ENCODE results near the gene ASCL5. TPM values are rescaled to one million over a fixed set of nuclear protein-coding genes. Genes with fewer than 3 reads are reported as not detected.

The ASCL5 gene
- total RNA-seq, 1 donor from 2014 or later, result 0.26 TPM

GRCh38 chr1:201105688-201106087, 21.3 kb downstream of the ASCL5 start:
- Mint-ChIP-seq H3K4me3 (ENCODE audit: low read depth) (no peak overlapping the region), H3K27me3 (peaks cover 5% of the 10 kb centered on the region), H3K36me3 (ENCODE audit: insufficient read depth) (no peaks in the 10 kb centered on the region), H3K4me1 (ENCODE audit: low read depth) (no peaks in the 10 kb centered on the region), H3K27ac (no peak overlapping the region), H3K9me3 (ENCODE audit: low read depth) (no peaks in the 10 kb centered on the region)
- TF ChIP-seq, protein P1, sequence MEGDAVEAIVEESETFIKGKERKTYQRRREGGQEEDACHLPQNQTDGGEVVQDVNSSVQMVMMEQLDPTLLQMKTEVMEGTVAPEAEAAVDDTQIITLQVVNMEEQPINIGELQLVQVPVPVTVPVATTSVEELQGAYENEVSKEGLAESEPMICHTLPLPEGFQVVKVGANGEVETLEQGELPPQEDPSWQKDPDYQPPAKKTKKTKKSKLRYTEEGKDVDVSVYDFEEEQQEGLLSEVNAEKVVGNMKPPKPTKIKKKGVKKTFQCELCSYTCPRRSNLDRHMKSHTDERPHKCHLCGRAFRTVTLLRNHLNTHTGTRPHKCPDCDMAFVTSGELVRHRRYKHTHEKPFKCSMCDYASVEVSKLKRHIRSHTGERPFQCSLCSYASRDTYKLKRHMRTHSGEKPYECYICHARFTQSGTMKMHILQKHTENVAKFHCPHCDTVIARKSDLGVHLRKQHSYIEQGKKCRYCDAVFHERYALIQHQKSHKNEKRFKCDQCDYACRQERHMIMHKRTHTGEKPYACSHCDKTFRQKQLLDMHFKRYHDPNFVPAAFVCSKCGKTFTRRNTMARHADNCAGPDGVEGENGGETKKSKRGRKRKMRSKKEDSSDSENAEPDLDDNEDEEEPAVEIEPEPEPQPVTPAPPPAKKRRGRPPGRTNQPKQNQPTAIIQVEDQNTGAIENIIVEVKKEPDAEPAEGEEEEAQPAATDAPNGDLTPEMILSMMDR (IDR thresholded peaks at IDR 0.05; ENCODE audit: unreplicated experiment), result no peak
- DNase-seq (ENCODE audit: low spot score, unreplicated experiment), result no peak

DNA sequence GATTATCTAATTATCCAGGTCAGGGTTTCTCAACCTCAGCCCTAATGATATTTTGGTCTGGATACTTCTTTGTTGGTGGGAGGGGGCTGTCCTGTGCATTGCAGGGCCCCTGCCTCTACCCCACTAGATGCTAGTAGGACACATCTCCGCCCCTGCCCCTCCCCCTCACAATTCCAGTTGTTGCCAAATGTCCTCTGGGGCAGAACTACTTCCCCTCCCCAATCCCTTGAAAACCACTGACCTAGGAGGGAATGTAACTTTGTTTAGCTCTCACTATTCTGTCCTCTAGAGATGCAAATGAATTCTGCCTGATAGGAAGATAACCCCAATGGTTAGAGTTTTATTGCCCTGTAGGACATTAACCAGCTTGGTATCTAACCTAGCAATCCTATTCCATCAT, 22.8 kb downstream of the ASCL5 start:
- no peaks in the 10 kb centered on the region for H3K9me3 Mint-ChIP-seq (ENCODE audit: low read depth)
- peaks cover 2% of the 10 kb centered on the region for H3K27me3 Mint-ChIP-seq
- no peak overlapping the region for H3K4me3 Mint-ChIP-seq (ENCODE audit: low read depth)

GRCh38 chr1:201103666-201104065, 23.3 kb downstream of the ASCL5 start:
- Mint-ChIP-seq H3K4me3 (ENCODE audit: low read depth) (no peak overlapping the region), H3K9me3 (ENCODE audit: low read depth) (no peaks in the 10 kb centered on the region), H3K4me1 (ENCODE audit: low read depth) (no peaks in the 10 kb centered on the region), H3K27ac (no peak overlapping the region), H3K36me3 (ENCODE audit: insufficient read depth) (no peaks in the 10 kb centered on the region), H3K27me3 (peaks cover 2% of the 10 kb centered on the region)
- TF ChIP-seq, protein P1 (IDR thresholded peaks at IDR 0.05; ENCODE audit: unreplicated experiment), result no peak
- DNase-seq (ENCODE audit: low spot score, unreplicated experiment), result no peak

More for the DNA sequence above, 22.8 kb downstream of the ASCL5 start:
- Mint-ChIP-seq H3K36me3 (ENCODE audit: insufficient read depth) (no peaks in the 10 kb centered on the region), H3K4me1 (ENCODE audit: low read depth) (no peaks in the 10 kb centered on the region), H3K27ac (no peak overlapping the region)
- no peak for DNase-seq (ENCODE audit: low spot score, unreplicated experiment)
- TF ChIP-seq, protein P1 (IDR thresholded peaks at IDR 0.05; ENCODE audit: unreplicated experiment), result no peak

GRCh38 chr1:201100169-201100930, 26.6 kb downstream of the ASCL5 start:
- Mint-ChIP-seq H3K36me3 (ENCODE audit: insufficient read depth) (no peaks in the 10 kb centered on the region), H3K9me3 (ENCODE audit: low read depth) (no peaks in the 10 kb centered on the region), H3K27me3 (peaks cover 15% of the 10 kb centered on the region), H3K27ac (no peak overlapping the region), H3K4me1 (ENCODE audit: low read depth) (no peaks in the 10 kb centered on the region), H3K4me3 (ENCODE audit: low read depth) (no peak overlapping the region)
- no peak for DNase-seq (ENCODE audit: low spot score, unreplicated experiment)
- TF ChIP-seq, protein P1 (IDR thresholded peaks at IDR 0.05; ENCODE audit: unreplicated experiment), result no peak

DNA sequence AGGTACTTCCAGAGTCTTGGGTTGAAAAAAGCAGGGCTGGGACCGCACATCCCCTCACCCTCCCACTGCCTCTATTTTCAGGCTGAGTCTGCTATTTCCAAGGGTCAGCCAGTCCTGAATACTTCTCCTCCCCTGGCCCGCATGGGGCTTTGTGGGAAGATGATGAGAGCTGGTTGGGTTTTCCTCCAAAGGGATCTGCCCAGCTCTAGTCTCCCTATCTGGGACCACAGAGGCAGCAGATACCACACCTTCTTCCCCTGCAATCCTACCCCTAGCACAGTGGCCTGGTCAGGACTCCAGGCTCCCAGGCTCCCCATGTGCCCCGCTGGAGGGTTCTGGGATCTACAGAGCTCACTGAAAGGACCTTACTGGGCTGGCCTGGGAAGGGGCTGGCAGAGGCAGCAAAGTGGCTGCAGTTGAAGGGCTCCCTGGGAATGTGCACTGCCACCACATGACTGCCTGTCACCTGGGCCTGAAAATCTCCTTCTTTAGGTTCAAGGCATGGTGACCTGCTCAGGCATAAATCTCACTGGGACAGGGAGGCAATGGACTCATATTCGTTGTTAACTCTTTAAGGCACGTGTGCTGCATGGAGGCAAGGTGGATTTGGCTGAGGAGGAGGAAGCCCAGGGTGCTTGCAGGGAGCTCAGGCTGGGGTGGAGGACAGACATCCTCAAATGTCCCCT, 27.8 kb downstream of the ASCL5 start:
- Mint-ChIP-seq H3K27ac (no peak overlapping the region), H3K36me3 (ENCODE audit: insufficient read depth) (no peaks in the 10 kb centered on the region), H3K27me3 (peaks cover 15% of the 10 kb centered on the region), H3K4me3 (ENCODE audit: low read depth) (no peak overlapping the region), H3K4me1 (ENCODE audit: low read depth) (no peaks in the 10 kb centered on the region), H3K9me3 (ENCODE audit: low read depth) (no peaks in the 10 kb centered on the region)
- TF ChIP-seq, protein P1 (IDR thresholded peaks at IDR 0.05; ENCODE audit: unreplicated experiment), result no peak
- no peak for DNase-seq (ENCODE audit: low spot score, unreplicated experiment)
